GM19438 (cell line): ENCODE data around the gene HNRNPA1.

Source experiments
- ATAC-seq: cut with Tn5 transposase; IDR thresholded peaks from one replicate; pipeline ENCODE4 v1.9.1; 2021; ENCODE audit warnings: low read depth; ENCODE audit not compliant: unreplicated experiment

HNRNPA1 gene

DNA sequence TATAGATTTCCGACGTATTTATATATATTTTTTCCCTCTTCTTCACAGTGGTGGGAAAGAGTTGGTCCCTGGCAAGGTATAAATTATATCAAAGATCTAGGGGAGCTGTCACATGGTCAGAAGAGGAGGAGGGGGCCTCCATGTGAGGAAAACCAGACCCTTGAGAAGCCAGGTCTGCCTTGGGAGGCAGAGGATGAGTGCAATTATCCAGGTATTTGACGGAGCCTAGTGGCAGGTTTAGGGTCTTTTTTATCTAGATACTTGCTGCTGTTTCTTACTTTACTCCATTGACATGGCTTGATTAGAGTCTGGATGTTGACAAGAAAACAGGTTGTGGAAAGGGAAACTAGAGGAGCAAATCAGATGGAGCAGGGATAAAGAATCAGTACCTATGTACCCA lies 49.9 kb downstream of the HNRNPA1 start:
- ATAC-seq, result no peak

DNA sequence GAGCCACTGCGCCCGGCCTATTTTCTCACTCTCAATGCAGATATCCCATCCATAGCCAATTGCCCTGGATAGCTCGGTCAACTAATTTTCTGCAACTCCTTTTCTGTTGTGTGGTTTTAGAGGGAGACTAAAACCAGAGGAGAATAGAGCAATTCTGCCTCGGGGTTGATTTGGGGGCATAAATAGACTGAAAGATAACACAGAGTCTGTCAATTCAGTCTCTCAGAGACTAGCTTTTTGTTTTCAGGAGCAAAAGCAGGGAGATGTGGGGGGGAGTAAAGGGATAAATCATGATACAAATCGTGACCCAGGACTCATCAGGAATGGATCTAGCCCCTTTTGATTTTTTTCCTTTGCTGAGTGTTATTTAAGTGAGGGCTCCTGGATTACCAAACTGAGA lies 50.9 kb downstream of the HNRNPA1 start:
- ATAC-seq, result no peak

DNA sequence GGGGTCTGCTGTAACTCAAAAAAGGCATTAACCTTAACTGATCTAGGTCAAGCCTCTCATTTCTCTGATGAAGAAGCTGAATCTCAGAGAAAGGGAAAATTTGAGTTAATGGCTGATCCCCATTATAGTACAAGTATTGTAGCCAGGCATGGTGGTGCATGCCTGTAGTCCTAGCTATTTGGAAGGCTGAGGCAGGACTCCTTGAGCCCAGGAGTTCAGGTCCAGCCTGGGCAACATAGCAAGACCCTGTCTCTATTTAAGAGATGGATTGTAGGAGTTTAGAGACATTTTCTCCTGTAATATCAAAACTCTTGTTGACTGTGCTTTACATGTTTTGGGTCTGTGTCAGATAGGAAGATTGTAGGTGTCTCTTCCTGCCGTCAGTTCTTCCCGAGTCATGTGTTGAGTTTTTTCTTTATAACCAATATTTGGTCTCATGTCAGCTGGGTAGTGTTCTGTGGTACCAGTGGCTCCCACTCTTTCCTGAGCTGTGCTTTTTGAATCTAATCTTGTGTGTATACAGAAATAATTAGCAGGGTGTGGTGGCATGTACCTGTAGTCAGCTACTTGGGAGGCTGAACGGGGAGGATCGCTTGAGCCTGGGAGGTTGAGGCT lies 53.0 kb downstream of the HNRNPA1 start:
- no peak for ATAC-seq
